Measurements from ENCODE around the gene WDFY4. TPM values are rescaled to one million over a fixed set of nuclear protein-coding genes. Genes with fewer than 3 reads are reported as not detected.

The WDFY4 gene
- total and polyA plus RNA-seq, 2 experiments from 2014 or later: 0.14 TPM; not detected in 1

DNA sequence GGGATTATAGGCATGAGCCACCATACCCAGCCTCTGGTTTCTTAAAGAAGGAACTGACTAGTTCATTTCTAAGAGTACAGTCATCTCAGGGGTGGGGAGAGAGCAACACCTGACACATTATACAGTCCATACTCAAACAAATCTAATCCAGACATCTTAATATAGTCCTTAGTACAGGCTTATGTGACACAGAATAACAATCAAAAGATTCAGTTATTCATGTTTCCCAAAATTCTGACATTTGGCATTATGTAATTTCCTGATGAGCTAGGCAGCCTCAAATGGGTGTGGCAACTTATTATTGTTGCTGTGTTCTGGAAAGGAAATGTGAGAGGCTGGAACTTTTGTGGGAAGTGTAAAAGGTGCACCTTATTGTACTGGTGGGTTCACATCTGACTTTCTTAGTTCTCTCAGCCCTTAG, 116.3 kb downstream of the WDFY4 start:
- peaks cover 5% of the 10 kb centered on the region for H3K27me3 Mint-ChIP-seq (ENCODE audit: insufficient read depth, low read depth, poor library complexity)
- H3K27ac Mint-ChIP-seq: no peak overlapping the region
- no peaks in the 10 kb centered on the region for H3K36me3 Mint-ChIP-seq (ENCODE audit: low read depth)
- Histone ChIP-seq H3K4me2 (no peak overlapping the region), H3K36me3 (ENCODE audit: insufficient read depth) (no peaks in the 10 kb centered on the region), H3K4me3 (no peak overlapping the region), H3K27ac (ENCODE audit: low read depth) (no peak overlapping the region), H4K20me1 (replicated peaks; ENCODE audit: insufficient read depth) (no peaks in the 10 kb centered on the region), H3K27me3 (ENCODE audit: insufficient read depth) (no peaks in the 10 kb centered on the region), H2AFZ (no peak overlapping the region), H3K4me1 (ENCODE audit: insufficient read depth) (no peaks in the 10 kb centered on the region; the same call in 1 of the 2 replicates), H3K9me2 (ENCODE audit: insufficient read depth) (no peaks in the 10 kb centered on the region), H3K79me2 (replicated peaks; ENCODE audit: insufficient read depth) (no peaks in the 10 kb centered on the region), H3F3A (replicated peaks; ENCODE audit: low read depth) (no peaks in the 10 kb centered on the region)
- peaks cover 15% of the 10 kb centered on the region for H3K4me1 Mint-ChIP-seq
- TF ChIP-seq ZNF114 (CRISPR knock-in tag; IDR thresholded peaks at IDR 0.05): no peak
- H3K9me3 Mint-ChIP-seq: peaks cover 2% of the 10 kb centered on the region; the same call in 2 of the 3 replicates
- DNase-seq (ENCODE audit: low spot score) (no peak), ATAC-seq (no peak)
- no peak overlapping the region for H3K4me3 Mint-ChIP-seq

DNA sequence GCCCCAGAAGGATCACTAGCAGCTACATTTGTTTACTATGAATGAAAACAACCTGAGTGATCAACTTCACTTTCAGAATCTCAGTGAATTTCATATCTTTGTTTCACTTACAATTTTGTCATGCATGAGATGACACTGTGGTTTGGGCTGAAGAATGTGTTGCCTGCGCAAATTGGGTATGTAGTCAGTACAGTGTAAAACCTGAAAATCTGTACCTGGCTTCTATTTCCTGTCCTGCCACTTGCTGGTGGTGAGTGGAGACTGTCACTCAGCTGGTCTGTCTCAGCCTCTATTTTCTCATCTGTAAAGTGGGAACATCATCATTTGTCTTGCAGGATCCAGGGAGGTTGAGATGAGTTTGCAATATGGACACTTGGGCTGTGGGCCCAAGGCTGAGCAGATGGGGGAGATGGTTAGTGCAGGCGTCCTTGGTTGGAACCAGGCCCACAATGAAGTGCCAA, 118.0 kb downstream of the WDFY4 start:
- no peak for ATAC-seq

More for the DNA sequence above, 118.0 kb downstream of the WDFY4 start:
- Histone ChIP-seq H4K20me1 (replicated peaks; ENCODE audit: insufficient read depth) (no peaks in the 10 kb centered on the region), H3K4me2 (no peak overlapping the region), H3K27ac (ENCODE audit: low read depth) (no peak overlapping the region), H3K27me3 (ENCODE audit: insufficient read depth) (no peaks in the 10 kb centered on the region), H3K36me3 (ENCODE audit: insufficient read depth) (no peaks in the 10 kb centered on the region), H3K4me3 (no peak overlapping the region), H3F3A (replicated peaks; ENCODE audit: low read depth) (no peaks in the 10 kb centered on the region), H3K79me2 (replicated peaks; ENCODE audit: insufficient read depth) (no peaks in the 10 kb centered on the region), H3K9me2 (ENCODE audit: insufficient read depth) (no peaks in the 10 kb centered on the region), H2AFZ (no peak overlapping the region), H3K4me1 (ENCODE audit: insufficient read depth) (no peaks in the 10 kb centered on the region; the same call in 1 of the 2 replicates)
- no peaks in the 10 kb centered on the region for H3K36me3 Mint-ChIP-seq (ENCODE audit: low read depth)
- TF ChIP-seq, protein P1, sequence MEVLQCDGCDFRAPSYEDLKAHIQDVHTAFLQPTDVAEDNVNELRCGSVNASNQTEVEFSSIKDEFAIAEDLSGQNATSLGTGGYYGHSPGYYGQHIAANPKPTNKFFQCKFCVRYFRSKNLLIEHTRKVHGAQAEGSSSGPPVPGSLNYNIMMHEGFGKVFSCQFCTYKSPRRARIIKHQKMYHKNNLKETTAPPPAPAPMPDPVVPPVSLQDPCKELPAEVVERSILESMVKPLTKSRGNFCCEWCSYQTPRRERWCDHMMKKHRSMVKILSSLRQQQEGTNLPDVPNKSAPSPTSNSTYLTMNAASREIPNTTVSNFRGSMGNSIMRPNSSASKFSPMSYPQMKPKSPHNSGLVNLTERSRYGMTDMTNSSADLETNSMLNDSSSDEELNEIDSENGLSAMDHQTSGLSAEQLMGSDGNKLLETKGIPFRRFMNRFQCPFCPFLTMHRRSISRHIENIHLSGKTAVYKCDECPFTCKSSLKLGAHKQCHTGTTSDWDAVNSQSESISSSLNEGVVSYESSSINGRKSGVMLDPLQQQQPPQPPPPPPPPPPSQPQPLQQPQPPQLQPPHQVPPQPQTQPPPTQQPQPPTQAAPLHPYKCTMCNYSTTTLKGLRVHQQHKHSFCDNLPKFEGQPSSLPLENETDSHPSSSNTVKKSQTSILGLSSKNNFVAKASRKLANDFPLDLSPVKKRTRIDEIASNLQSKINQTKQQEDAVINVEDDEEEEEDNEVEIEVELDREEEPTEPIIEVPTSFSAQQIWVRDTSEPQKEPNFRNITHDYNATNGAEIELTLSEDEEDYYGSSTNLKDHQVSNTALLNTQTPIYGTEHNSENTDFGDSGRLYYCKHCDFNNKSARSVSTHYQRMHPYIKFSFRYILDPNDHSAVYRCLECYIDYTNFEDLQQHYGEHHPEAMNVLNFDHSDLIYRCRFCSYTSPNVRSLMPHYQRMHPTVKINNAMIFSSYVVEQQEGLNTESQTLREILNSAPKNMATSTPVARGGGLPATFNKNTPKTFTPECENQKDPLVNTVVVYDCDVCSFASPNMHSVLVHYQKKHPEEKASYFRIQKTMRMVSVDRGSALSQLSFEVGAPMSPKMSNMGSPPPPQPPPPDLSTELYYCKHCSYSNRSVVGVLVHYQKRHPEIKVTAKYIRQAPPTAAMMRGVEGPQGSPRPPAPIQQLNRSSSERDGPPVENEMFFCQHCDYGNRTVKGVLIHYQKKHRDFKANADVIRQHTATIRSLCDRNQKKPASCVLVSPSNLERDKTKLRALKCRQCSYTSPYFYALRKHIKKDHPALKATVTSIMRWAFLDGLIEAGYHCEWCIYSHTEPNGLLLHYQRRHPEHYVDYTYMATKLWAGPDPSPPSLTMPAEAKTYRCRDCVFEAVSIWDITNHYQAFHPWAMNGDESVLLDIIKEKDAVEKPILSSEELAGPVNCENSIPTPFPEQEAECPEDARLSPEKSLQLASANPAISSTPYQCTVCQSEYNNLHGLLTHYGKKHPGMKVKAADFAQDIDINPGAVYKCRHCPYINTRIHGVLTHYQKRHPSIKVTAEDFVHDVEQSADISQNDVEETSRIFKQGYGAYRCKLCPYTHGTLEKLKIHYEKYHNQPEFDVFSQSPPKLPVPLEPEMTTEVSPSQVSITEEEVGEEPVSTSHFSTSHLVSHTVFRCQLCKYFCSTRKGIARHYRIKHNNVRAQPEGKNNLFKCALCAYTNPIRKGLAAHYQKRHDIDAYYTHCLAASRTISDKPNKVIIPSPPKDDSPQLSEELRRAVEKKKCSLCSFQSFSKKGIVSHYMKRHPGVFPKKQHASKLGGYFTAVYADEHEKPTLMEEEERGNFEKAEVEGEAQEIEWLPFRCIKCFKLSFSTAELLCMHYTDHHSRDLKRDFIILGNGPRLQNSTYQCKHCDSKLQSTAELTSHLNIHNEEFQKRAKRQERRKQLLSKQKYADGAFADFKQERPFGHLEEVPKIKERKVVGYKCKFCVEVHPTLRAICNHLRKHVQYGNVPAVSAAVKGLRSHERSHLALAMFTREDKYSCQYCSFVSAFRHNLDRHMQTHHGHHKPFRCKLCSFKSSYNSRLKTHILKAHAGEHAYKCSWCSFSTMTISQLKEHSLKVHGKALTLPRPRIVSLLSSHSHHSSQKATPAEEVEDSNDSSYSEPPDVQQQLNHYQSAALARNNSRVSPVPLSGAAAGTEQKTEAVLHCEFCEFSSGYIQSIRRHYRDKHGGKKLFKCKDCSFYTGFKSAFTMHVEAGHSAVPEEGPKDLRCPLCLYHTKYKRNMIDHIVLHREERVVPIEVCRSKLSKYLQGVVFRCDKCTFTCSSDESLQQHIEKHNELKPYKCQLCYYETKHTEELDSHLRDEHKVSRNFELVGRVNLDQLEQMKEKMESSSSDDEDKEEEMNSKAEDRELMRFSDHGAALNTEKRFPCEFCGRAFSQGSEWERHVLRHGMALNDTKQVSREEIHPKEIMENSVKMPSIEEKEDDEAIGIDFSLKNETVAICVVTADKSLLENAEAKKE (CRISPR knock-in tag; IDR thresholded peaks at IDR 0.05): no peak
- no peak for TF ChIP-seq CREB1 (CRISPR knock-in tag; IDR thresholded peaks at IDR 0.05; ENCODE audit: low read depth)
- peaks cover 2% of the 10 kb centered on the region; the same call in 2 of the 3 replicates for H3K9me3 Mint-ChIP-seq
- no peak overlapping the region for H3K4me3 Mint-ChIP-seq
- H3K27me3 Mint-ChIP-seq (ENCODE audit: insufficient read depth, low read depth, poor library complexity): peaks cover 9% of the 10 kb centered on the region
- peaks cover 19% of the 10 kb centered on the region for H3K4me1 Mint-ChIP-seq
- no peak overlapping the region for H3K27ac Mint-ChIP-seq
- no peak for DNase-seq (ENCODE audit: low spot score)
